Posterior vena cava (tissue), 2 donors: Measurements from ENCODE around the gene KIT. TPM values are rescaled to one million over a fixed set of nuclear protein-coding genes. Genes with fewer than 3 reads are reported as not detected.

Experiments
- DNase-seq: peaks from one replicate; pipeline ENCODE4 v3.0.0-alpha.2; 2020; ENCODE audit warnings: low spot score
- intact Hi-C, 2 donors: fragments of 100-400 bp; cut with DNase I; formaldehyde crosslinking; loops; one replicate each; pipeline versions ENCODE4 v1.14.1 to v1.14.2; 2022 to 2023
- total RNA-seq, 2 donors: library from RNA; stranded (reverse); fragmentation: NEBNext Ultra II Directional; extraction: Animal tissue kit (Norgen Biotek cat#: 25700); gene quantifications; one replicate each; pipeline ENCODE4 v1.2.1, GENCODE V29; 2021
- donor health status: DM: yes; HTN: yes; CAD: no.
- donor health status: DM: yes; HTN: yes; CAD: no.

Gene KIT
- total RNA-seq, 2 donors from 2014 or later = 9.5 to 13.1 TPM

DNA sequence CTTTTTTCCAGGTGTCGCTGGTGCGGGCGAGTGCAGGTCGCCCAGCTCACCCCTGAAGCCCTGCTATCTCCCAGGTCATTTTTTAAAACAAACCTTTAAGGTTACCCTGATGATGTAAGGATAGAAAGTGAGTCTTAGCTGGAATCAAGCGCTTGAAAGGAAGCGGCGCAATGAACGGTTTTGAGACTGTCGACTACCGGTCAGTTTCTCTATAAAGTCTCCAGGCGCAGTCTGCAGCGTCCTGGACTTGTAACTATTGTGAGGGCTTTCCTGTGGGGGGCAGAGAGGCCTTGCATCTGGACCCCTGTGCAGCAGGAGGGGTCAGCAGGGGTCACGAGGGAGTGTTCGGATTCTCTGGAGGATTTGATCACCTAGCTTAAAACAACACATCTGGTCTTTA, 1.6 kb downstream of the KIT start:
- DNase-seq = no peak
- intact Hi-C loops = no loop called here

DNA sequence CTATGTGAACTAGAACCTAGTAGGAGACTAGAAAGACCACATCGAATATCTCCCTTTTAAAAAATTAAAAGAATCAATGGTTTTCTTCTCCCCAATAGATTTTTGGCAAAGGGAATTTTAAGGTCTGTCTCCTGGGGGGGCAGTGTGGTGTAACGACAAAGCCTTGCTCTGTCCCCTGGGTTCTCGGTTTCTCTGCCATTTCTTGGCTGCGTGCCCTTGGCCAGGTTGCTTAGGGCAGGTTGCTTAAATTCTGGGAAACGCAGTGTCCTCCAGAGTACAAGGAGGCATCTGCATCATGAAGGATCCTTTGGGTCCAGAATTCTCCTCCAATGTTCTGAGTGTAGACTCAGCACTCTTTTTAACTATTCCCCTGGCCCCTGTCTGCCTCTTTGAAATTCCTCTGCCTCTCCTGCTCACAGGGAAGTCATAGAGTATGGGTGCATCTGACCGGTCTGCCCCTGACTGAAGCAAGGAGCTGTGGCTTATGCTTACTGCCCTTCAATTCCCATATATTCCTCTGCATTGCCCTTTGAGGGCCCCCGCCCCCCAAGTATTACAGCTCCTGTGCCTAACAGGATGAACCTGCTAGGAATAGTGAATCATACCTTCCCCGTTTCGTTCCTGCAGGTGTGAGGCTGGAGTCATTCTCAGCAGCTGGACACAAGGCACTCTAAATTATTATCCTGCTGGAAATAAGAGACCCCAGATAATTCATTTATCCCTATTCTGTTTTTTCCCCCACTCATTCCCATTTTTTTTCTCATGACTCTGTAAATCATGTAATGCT, 2.2 kb downstream of the KIT start:
- intact Hi-C loops = no loop called here
- no peak for DNase-seq

DNA sequence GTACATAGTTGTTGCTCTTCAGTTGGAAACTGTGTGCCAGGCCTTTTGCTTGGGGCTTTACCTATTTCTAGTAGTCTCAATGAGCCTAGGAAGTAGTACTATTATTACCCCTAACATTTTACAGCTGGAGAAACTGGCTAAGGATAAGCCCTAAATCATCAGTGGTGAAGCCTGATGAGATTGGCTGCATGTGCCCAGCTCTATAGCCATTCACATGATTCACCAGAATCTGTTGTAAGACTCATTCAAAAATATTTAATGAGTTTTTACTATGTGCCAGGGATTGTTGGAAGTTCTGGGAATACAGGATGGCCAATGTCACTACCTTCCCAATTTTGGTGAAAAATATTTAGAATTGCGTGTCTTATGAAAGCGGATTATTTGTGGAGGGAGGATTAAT, 2.8 kb downstream of the KIT start:
- intact Hi-C loops = no loop called here
- no peak for DNase-seq

DNA sequence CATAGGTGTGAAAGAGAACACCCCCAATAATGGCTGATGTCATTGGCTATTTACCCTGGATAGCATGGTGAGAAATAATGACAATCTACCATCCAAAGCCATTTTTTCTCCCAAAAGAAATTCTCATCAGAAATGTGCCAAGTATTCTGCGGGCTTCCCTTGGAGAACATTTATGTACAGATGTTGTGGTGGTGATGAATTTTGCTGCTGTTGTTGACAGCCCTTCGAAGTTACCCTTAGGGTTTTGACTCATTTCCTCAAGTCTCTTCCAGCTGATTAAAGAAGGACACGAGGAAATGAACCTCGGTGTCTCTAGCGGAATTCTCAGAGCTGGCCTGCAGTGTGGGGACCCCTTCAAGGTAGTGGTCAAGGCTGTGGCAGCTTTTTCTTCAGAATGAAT, 3.4 kb downstream of the KIT start:
- no peak for DNase-seq
- intact Hi-C loops = no loop called here

DNA sequence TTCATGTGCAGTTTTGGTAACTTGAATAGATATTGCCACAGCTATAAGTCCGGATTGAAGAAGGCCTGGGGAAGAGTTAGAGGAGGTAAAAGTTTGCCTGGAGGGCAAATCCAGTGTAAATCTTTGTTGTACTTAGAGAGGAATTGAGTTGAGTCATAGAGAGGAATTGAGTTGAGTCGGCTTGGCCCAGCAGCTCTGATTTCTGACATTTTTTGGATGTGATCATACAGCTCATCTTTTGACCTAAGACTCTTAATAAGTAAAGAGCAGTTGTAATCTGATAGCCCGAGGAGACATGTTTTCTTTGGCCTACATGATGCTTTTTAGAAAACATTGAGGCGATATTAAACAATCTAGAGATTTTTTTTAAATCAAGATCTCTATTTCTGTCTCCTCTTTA, 3.9 kb downstream of the KIT start:
- no peak for DNase-seq
- intact Hi-C loops = no loop called here

DNA sequence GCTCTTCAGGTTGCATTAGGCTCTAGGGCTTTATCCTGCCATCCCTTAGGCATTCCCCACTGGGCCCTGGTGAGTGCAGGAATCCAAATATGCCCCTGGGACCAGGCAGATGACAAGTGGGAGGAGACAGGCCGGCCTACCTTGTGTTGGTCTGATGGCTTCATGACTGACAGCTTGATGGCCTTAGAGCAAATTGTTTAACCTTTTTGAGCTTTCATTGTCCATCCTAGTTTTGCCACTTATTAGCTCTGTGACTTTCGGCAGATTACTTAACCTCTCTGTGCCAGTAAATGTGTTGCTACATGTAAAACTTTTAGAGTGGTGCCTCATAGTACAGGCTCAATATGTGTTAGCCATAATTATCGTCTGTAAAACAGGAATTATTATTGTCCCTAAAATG, 4.4 kb downstream of the KIT start:
- intact Hi-C loops = no loop called here

DNA sequence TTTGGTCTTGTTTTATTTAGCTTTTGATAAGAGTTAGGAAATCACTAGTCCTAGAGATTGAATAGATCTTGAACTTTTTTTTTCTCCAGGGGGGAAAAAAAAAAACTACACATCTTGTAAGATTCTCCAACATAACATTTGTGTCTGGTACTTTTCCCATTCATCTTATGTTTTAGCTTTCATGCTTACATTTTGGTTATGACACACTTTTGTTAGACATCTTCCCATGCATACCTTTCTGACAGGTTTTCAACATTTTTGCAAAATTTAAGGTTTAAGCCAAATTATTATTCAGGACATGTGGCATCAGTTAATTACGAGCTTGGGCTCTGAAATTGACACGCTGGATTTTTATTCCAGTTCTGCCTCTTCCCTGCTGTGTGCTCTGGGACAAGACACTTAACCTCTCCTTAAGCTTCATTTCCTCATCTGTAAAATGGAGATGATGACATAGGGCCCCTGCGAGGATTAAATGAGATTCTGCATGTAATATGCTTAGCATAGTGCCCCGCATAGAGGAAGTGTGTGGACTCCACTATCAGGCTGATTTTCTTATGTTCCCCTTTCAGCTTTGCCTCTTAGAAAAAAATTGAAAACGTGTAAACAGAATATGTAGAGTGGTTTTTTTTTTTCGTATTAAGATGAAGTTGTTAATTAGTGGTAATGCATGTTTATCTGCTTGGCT, 5.3 kb downstream of the KIT start:
- DNase-seq = no peak
- intact Hi-C loops = no loop called here

More for the DNA sequence above, 4.4 kb downstream of the KIT start:
- DNase-seq = no peak

DNA sequence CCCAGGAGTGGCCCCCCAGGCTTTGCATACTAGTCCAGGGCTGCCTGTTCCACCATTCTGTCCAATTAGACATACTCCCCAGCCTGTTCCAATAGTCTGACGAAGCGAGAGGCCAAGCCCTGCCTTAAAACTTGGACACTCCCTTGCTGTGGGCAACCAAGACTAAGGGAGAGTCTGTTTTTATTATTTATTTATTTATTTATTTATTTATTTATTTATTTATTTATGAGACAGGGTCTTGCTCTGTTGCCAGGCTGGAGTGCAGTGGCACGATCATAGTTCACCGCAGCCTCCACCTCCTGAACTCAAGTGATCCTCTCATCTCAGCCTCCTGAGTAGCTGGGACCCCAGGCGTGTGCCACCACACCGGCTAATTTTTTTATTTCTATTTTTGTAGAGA, 6.6 kb downstream of the KIT start:
- DNase-seq = no peak
- intact Hi-C loops = no loop called here

DNA sequence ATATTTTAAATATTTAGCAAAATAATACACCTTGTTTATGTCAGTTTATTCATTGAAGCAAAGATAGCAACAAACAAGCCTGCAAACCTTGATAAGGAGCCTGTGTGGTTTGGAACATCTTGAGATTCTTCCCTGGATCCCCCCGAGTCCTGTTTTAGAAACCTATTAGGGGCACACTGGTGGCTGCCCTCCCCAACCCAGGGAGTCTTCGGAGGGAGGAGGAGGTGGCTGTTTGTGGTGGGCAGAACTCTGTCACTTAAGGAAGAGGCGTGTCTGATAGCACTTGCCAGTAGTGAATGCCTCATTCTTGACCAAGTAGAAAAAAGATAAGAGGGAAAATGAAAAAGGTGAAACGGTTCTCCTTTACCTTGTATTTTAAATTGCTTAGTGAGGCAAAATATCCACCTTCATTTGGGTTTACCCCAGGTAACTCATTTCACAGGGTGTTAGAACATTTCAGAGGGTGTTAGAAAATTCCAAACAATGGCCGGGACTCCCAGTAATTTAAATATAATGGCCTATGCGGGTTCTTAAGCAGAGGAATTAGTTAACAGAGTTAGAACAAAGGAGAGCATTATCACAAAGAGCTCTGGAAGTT, 10.4 kb downstream of the KIT start:
- intact Hi-C loops = no loop called here
- no peak for DNase-seq

DNA sequence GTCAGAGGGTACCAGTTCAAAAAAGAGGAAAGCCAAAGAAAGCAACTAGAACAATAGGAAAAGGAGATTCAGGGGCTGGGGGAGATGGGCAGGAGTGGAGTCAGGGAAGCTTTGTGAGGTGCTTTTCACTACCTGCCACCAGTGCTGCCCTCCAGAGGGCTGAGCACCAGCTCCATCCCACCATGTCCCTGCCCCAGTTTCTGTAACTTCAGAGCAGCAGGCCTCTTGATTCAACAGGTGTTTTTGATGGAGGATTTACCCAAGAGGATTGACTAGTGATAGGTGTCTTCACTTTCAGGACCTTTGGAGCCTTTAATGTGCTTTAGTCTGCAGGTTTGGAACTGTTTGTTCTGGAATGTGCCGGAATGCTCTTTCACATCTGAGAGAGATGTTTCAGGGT, 12.1 kb downstream of the KIT start:
- intact Hi-C loops = no loop called here
- DNase-seq = no peak

DNA sequence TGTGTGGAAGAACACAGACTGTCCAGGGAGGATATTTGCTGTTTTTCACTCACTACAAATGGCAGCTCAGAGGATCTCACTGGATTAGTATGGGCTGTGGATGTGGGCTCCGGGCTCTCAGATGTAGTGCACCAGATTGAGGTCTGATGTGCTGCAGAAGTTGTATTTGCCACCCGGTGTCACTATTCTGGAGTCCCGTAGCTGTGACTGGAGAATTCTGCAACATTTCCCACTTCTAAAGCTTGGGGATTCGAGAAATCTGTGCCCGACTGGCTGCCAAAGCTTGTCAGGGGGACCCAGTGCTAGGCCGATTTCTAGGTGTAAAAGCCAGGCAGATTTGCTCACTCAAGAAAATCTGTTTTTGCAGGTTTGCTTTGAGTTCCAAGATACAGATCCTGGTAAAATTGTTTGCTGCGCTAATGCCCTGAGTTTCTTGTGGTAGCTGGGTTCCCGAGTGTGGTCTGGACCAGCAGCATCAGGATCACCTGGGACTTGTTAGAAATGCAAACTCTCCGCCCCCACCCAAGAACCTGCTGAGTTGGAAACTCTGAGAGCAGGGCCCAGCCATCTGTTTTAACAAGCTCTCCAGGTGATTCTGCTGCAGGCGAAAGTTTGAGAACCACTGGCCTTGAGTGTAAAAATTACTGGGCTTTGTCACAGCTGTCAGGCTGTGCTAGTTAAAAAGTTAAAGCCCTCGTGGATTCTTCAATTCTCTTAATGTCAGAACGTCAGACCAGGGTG, 18.1 kb downstream of the KIT start:
- DNase-seq = no peak
- intact Hi-C loops = no loop called here

DNA sequence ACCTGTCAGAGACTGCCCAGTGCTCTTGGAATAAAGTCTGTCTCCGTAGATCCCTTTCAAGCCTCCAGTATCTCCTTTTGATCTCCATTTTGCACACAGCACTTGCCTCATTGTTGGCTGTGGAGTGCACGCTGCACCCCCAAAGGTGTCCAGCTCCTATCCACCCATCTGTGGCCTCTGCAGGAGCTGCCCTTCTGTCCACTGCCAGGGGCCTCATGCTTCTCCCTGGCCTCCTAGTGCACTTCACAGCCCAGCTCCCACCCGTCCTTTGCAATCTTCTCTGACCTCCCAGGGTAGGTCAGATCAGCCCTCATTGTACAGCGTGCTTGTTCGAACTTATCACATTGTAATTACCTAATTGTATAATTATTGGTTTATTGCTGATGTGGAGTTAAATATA, 18.9 kb downstream of the KIT start:
- intact Hi-C loops = no loop called here
- no peak for DNase-seq

DNA sequence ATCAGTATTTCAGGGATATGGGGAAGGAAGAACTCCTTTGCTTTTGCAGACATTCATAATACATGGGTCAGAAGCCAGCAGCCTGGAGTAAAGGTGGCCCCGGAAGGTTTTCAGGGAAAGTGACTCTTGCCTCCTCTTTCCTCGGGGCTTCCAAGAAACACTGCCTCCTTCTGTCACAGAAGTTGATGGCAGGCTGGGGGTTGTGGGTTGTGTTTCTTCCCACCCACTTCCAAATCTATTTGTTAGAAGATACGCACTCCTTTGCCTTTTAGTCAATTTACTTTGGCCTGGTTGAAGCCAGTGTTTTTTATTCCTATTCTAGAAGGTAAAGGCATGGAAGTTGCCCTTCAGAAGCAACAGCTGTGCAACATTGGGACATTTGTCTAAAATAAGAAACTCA, 19.7 kb downstream of the KIT start:
- no peak for DNase-seq
- intact Hi-C loops = no loop called here

DNA sequence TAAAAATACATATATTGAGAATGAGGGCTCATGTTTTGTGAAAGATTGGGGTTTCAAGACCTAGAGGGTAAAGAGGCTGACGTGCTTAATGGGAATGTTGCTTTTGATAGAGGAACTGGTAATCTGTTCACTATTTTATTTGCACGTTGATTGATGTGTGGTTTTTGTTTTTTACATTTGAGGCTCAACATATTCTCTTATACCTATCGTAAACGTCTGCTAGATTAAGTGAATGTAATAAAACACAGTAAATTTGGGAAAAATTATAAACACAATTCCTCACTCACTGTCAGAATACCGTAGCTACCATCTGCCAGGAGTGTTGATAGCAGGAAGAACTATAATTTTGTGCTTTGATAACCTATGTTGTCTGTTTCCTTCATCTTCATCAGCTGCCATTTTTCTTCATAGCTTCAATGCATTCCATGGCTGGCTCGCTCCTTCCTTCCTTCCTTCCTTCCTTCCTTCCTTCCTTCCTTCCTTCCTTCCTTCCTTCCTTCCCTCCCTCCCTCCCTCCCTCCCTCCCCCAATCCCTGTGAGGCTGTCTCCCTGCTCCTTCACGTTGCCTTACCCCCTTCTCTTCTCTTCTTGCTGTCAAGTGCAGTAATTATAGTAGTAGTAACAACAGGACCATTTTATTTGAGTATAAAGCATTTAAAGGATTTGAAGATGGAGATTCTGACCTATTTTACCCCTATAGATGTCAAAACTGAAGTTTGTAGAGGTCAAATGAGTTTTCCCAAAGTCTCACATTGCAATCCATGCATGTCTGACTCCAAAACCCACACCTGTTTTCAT, 20.3 kb downstream of the KIT start:
- intact Hi-C loops = no loop called here
- DNase-seq = no peak

DNA sequence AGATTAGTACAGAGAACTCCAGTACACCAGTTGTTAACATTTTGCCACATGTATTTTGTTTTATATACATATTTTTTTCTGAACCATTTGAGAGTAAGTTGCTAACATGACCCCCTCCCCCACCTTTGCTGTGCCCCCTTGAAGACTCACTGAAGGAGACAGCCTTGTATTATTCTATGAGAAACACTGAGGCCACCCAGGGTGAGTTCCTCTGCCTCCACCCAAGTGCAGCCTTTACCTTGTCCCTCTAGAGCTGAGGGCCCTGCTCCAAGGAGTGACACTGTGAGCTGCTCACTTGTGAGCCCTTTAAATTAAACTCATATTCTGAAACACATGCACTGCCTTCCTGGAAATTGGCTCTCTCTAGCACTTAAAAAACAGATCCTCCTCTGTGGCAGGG, 21.1 kb downstream of the KIT start:
- intact Hi-C loops = no loop called here
- no peak for DNase-seq

DNA sequence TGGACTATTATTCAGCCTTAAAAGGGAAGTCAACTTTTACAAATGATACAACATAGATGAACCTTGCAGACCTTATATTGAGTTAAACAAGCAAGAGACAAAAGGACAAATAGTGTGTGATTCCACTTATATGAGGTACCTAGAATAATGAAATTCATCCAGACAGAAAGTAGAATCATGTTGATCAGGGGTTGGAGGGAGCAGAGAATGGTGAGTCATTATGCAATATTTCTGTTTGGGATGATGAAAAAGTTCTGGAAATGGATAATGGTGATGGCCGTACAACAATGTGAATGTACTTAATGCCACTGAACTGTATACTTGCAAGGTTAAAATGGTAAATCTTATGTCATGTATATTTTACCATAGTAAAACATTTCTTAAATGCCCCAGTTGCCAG, 22.1 kb downstream of the KIT start:
- intact Hi-C loops = no loop called here

DNA sequence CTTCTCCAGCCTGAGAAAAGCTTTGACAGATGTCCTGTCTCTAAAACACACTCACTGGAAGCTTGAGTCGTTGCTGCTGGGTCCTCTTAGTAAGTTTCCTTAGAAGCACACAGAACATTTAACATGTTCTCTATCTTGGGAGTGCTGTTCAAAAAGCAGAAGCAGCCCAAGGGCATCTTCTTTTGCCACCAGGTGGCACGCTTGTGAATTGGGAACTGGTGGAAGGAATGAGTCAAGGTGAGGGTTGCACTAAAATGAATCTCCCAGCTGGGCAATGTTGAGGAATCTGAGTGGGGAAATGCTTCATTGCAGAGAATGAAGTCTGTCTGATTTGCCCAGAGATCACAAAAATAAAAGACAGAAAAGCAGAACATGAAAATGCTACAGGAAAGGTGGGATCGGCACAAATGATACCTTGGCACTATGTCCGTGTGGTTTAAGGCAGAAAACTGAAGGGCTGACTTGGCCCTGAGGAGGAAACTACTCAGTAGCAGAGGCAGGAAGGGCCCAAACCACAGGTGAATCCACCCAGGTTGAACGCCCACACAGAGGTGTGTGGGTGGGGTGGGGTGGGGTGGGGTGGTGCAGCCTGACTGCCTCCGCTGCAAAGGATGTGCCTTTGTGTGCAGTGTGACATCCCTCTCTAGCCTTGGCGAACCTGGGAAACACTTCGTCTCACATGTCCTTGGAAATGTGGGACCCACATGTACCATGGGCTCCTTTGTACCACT, 26.0 kb downstream of the KIT start:
- intact Hi-C loops = no loop called here
- DNase-seq = no peak

More for the DNA sequence above, 22.1 kb downstream of the KIT start:
- DNase-seq = no peak

DNA sequence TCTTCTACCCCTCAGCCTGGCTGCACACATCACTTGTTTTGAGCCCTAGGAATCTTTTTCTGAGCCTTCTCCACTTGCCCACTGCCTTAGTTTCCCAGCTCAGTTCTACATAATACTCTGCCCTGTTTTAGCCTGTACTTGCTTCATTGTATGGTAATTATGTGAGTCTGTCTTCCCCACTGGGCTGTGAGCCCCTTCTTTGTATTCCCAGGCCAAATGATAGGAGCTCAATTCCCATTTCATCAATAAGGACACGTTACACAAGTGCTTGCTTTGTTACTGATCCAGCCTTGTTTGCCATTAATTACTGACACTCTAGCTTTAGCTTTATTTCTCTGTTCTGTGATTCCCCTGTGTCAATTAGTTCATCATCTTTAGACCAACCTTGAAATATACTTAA, 28.1 kb downstream of the KIT start:
- intact Hi-C loops = no loop called here
- DNase-seq = no peak
